ENCODE data around the gene PPM1H.

GRCh38 chr12:62913380-62913779, 21.6 kb downstream of the PPM1H start:
- no peak for TF ChIP-seq CTCF (conservative IDR thresholded peaks at IDR 0.05)
- no peak for TF ChIP-seq ZFX (IDR thresholded peaks at IDR 0.05)

All from C4-2B (cell line).